SW 1271 (cell line): ENCODE results near the gene LRRC14B.
"Not testable (repeated sequence)": the region's sequence is repeated elsewhere in the genome, so short reads cannot be mapped to it uniquely, and the experiment has no call there.

Source experiments
- DNase-seq, 2 experiments: peaks; one replicate each; lab custom pipeline; 2025; lab: John Stamatoyannopoulos, UW

Gene LRRC14B

DNA sequence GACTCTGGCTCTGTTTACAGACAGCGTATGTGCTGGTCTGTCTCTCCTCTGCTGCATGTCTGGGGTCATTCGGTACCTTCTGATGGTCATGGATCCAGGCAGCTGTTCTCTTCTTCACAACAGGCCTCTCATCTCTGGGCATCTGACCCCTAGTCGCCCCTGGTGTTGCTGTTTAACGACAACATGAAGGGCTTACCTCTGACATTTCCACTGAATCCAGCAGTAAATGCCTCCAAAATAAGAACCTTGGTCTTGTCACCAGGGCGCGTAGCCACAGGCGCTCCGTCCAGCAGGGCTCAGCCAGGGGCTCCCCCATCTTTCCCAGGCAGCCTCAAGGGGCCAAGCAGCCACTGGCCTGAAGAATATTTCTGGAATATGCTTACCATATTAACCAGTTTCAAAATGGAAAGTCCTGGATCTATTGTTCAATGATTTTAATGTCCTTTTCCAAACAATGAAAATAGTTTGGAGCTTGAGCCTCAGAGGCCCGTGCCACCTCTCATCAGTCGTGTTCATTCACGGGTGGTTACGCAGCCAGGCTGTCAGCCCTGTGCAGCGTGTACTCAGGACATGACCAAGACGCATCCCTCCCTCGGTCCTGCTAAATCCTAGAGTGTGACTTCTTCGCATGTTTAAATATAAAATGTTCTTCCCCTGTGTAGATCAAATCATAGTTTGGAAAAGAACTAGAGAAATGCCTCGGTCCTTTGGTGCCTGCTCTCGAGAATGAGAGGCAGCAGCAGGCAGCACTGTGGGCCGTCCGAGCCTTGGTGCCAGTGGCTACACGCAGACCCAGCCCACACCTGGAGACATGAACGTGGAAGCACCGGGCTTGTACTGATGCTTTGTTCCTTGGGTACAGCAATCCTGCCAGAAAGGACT, 30.1 kb upstream of the LRRC14B start:
- DNase-seq = no peak

- DNase-seq = no peak
These were observed 29.5 kb upstream of the LRRC14B start for GRCh38 chr5:161803-162110.

DNA sequence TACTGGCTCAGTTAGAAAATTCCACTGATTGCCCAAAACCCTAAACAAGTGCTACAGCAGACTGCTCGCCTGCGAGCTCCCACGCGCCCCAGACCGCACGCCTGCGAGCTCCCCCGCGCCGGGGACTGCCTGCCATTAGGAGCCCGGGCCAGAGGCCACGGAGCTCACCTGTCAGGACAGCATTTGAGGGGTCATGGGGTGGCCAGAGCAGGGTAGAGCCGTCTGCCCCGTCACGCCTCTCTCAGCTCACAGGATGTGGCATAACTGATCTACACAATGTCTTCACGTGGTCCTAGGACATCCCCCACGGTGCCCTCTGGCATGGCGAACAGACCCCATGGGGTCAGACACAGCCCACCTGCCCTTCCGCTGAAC, 29.1 kb upstream of the LRRC14B start:
- no peak for DNase-seq

GRCh38 chr5:162565-163337, 28.5 kb upstream of the LRRC14B start:
- DNase-seq = no peak

DNA sequence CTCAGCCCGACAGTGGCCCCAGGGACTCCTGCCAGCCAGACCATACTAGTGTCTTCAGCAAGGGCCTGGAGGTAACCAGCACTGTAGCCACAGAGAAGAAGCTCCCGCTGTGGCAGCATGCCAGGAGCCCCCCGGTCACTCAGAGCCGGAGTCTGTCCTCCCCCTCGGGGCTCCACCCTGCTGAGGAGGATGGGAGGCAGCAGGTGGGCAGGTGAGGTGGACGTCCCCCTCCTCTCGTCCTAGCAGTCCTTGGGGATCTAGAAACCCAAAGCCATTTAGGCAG, 28.0 kb upstream of the LRRC14B start:
- DNase-seq = no peak

DNA sequence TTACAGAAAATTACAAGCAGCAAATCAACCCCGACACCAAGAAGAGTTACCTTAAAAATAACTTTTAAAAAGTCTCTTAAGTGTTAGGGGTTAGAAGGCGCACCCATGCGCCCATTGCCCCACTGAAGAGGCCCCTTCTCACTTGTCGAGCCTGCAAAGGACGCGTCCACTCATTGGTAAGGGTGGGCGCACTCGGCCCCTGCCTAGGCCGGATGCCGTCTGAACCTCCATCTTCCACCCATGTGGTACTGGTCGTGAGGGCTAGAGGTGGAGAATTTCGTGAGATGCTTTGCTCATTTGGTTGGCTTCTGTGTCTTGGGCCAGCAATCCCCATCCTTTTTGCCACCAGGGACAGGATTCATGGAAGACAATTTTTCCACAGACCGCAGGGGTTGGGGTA, 27.5 kb upstream of the LRRC14B start:
- no peak for DNase-seq

- no peak for DNase-seq
These were observed 27.1 kb upstream of the LRRC14B start for GRCh38 chr5:164244-164643.

DNA sequence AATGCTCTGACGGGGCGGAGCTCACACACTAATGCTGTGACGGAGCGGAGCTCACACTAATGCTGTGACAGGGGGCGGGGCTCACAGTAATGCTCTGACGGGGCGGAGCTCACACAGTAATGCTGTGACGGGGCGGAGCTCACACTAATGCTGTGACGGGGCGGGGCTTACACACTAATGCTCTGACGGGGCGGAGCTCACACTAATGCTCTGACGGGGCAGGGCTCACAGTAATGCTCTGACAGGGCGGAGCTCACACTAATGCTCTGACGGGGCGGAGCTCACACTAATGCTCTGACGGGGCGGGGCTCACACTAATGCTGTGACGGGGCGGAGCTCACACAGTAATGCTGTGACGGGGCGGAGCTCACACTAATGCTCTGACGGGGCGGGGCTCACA, 26.5 kb upstream of the LRRC14B start:
- not testable (repeated sequence) for DNase-seq

DNA sequence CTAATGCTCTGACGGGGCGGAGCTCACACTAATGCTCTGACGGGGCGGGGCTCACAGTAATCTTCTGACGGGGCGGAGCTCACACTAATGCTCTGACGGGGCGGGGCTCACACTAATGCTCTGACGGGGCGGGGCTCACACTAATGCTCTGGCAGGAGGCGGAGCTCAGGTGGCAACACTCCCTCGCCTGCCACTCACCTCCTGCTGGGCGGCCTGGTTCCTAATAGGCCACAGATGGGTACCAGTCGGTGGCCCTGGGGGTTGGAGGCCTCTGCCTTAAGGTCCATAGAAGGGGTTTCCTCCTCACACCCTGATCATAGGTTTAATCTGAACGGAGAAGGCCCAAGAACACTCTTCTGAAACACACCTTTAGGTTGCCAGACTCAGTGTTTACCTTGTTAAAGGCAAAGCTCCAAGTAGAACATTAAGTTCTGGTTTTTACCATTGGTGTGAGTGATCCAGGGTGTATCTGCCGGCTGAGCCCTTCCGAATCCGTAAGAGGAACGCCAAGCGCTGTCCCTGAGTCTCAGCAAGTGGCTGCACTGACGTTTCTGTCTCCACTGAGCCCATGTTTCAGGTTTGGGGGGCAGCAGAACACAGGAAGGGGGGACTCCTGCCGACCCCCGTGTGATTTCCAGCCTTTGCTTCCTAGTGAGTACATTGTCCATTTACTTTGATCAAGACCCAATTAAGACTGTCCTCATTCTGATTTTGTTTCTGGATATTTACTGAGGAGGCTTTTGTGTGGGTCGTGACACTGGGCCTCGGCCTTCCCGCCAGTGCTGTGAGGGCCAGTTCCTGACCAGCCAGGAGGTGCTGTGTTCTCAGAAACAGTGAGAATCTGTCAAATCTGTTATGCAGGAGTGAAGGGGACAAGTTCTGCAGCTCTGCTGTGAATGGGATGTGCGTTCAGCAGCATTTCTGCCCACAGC, 24.6 kb upstream of the LRRC14B start:
- DNase-seq = no peak

GRCh38 chr5:167511-167910, 23.8 kb upstream of the LRRC14B start:
- no peak for DNase-seq

DNA sequence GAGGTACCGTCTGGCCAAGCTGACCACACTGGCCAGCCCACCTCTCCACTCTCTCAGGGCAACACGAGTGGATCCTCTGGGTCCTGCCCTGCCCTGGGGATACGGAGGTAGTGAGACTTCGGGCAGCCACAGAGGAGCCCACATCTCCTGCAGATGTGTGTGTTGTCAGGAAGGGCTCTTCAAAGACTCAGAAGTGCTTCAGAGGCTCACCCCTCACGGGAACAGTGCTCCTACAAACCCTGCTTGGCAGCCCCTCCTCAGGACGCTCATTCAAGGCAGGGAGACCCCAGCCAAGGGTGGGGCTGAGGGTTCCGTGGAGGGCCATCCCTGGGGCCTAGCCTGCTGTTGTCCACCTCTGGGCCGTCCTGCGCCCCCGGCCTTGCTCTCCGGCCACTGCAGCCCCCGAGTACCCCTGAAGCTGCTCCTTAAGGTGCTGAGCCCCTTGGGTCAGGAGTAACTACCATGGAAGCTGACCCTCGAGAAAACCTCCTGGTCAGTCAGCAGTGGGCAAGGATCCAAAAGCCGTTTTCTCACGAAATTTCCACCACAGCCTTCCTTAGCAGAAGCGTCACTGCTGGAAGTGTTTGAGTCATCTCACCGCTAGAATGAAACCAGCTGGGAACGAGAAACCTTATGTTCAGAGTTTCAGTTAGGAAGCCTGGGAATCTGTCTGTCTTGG, 23.2 kb upstream of the LRRC14B start:
- no peak for DNase-seq

- DNase-seq = no peak
These were observed 22.1 kb upstream of the LRRC14B start for GRCh38 chr5:169071-169727.

DNA sequence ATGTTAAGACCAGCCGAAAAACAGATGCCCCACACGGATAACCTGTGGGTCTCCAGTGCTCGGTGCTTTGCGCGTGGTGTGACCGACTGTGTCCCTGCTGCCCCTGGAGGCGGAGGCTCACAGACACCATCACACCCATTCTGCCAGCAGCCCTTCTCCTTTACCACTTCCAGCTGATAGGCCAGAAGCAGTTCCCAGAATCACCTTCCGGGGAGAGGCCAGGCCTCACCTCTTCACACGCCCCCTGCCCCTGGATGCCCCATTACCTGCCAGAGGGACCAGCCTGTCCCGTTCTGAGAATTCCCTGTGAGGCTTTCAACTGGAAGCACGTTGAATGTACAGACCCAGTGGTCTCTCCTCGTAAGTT, 21.6 kb upstream of the LRRC14B start:
- DNase-seq = no peak

GRCh38 chr5:170971-171800, 20.1 kb upstream of the LRRC14B start:
- no peak for DNase-seq

DNA sequence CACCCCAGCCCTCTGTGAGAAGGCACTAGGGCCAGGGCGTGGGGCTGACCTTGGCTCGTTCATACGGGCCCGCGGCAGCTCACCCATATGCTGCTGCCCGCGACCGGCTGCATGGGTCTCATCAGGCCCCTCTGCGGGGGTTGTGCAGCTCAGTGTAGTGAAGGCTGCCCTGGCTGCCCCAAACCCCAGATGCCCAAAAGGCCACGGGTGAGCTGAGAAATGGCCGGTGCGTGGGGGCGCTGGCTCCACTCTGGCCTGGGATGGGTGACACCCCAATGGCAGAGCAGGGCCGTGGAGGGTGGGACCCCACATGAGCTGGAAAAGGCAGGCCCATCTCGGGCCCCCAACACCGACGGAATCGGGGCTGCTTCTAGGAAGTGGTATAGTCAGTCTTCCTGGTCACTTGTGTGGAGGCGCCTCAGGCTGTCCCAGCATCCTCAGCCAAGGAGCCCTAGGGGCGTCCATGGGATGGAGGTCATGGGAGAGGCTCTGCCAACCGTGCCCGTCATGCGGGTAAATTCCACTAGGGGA, 19.4 kb upstream of the LRRC14B start:
- no peak for DNase-seq

DNA sequence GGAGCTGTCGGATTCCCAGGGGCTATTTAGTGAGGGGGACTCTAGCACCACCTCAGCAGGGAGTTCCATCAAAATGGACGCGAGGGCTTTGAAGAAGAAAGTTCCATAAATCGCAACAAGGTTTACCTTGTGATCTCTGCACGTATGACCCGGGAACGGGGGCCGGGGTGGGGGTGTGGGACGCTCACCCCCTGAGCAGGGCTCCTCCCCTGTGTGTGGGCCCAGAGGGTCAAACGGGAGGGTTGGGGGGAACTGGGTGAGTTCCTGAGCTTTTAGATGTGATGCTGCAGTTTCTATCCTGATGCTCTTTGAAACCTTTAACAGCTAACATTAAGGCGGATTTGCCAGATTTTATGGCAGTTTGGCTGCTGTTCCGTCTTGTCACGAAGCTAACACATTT, 18.9 kb upstream of the LRRC14B start:
- DNase-seq = no peak

DNA sequence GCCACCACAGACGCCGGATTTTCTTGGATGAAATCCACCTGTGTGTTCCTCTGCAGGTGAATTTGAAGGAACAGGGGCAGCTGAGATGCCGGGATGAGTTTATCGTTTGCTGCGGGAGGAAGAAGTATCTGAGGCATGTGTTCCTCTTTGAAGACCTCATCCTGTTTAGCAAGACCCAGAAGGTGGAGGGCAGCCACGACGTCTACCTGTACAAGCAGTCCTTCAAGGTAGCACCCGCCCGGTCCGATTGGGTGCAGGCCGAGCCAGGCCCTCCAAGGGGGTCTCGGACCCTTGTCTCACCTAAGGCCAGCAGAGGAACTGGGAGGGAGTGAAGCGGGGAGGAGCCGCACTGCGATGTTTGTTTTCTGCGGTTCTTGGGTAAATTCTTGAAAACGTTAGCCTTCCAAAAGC, 18.4 kb upstream of the LRRC14B start:
- DNase-seq = no peak

GRCh38 chr5:173392-174290, 17.7 kb upstream of the LRRC14B start:
- DNase-seq = no peak

- no peak for DNase-seq
These were observed 17.0 kb upstream of the LRRC14B start for GRCh38 chr5:174291-174600.
